Upper lobe of left lung (tissue), 6 donors: ENCODE measurements around the gene CDK5RAP2. TPM values are rescaled to one million over a fixed set of nuclear protein-coding genes. Genes with fewer than 3 reads are reported as not detected.
A peak's percentile ranks its signal among the peaks of the same experiment; 100 is the strongest.

ENCODE experiments used
- ATAC-seq, 2 donors: fragments of 200-7000 bp; cut with Tn5 transposase; one replicate each; pipeline ENCODE4 v1.9.1; 2022; ENCODE audit warnings: mild to moderate bottlenecking in 2 of 2, moderate library complexity in 2 of 2; ENCODE audit not compliant: low FRiP score in 2 of 2
- DNase-seq, 2 donors: peaks; one replicate each; pipeline ENCODE4 v3.0.0-alpha.2; 2019 to 2020
- H3K27ac ChIP-seq, 4 donors: fragments of 200-600 bp; sonication (generic); one replicate each; pipeline ENCODE4 v1.5.1; 2016 to 2019
- H3K27me3 ChIP-seq, 4 donors: fragments of 200-600 bp; sonication (generic); one replicate each; pipeline ENCODE4 v1.5.1; 2017 to 2019
- H3K36me3 ChIP-seq, 4 donors: fragments of 200-600 bp; sonication (generic); one replicate each; pipeline ENCODE4 v1.5.1; 2016 to 2019
- H3K4me1 ChIP-seq, 4 donors: fragments of 200-600 bp; sonication (generic); one replicate each; pipeline ENCODE4 v1.5.1; 2018 to 2019
- H3K4me3 ChIP-seq, 4 donors: fragments of 200-600 bp; sonication (generic); one replicate each; pipeline ENCODE4 v1.5.1; 2017 to 2019; ENCODE audit warnings: mild to moderate bottlenecking in 2 of 4, moderate library complexity in 1 of 4
- H3K9me3 ChIP-seq, 4 donors: fragments of 200-600 bp; sonication (generic); one replicate each; pipeline ENCODE4 v1.5.1; 2018 to 2019
- CTCF ChIP-seq, 6 experiments: fragments of 450-650 bp in 4 of 6; fragments of 200-600 bp in 2 of 6; sonication (generic) in 2 of 6; IDR thresholded peaks; one replicate each; pipeline ENCODE4 v1.5.1; 2016 to 2019; ENCODE audit warnings: antibody characterized with exemption in 6 of 6
- EP300 ChIP-seq, 4 donors: sonication (generic); formaldehyde crosslinking; IDR thresholded peaks; one replicate each; pipeline ENCODE4 v1.5.1; 2017; ENCODE audit warnings: antibody characterized with exemption in 4 of 4, control low read depth in 2 of 4
- POLR2A ChIP-seq, 4 donors: fragments of 450-650 bp; IDR thresholded peaks; one replicate each; pipeline ENCODE4 v1.5.1; 2016 to 2017; ENCODE audit warnings: antibody characterized with exemption in 4 of 4, mild to moderate bottlenecking in 2 of 4
- POLR2AphosphoS5 ChIP-seq, 2 donors: sonication (generic); formaldehyde crosslinking; IDR thresholded peaks; one replicate each; pipeline ENCODE4 v1.5.1; 2017; ENCODE audit warnings: antibody characterized with exemption in 2 of 2
- WGBS, 2 donors: methylation state at CpG; one replicate each; pipeline ENCODE4 v1.1.5; 2017 to 2018; 5-methylcytosine and 5-hydroxymethylcytosine counted together
- total RNA-seq, 6 donors: library from RNA; depleted of rRNA in 4 of 6; stranded (reverse); fragments of >200 nt in 4 of 6; gene quantifications; one replicate each; pipeline versions ENCODE4 v1.1.0 to v1.2.1, GENCODE V29; 2016 to 2021
- donor health status: DM: no; HTN: no; CAD: no; lungs with moderate emphysema.
- donor health status: DM: no; HTN: yes; CAD: no; lungs with severe emphysema.

CDK5RAP2 gene
- total RNA-seq, 6 donors from 2014 or later, result 41.7 to 137 (median 51.6) TPM

- TF ChIP-seq POLR2A (IDR thresholded peaks at IDR 0.05) (no peak), CTCF (IDR thresholded peaks at IDR 0.05) (no peak), POLR2AphosphoS5 (IDR thresholded peaks at IDR 0.05) (no peak), EP300 (IDR thresholded peaks at IDR 0.05) (no peak)
- Histone ChIP-seq H3K36me3 (no peaks in the 10 kb centered on the region), H3K9me3 (no peaks in the 10 kb centered on the region), H3K4me3 (no peak overlapping the region), H3K4me1 (peaks cover 0 to 7% (median 0%) of the 10 kb centered on the region in 4 donors), H3K27me3 (no peaks in the 10 kb centered on the region), H3K27ac (no peak overlapping the region)
- DNase-seq (no peak), ATAC-seq (no peak)
- WGBS, 2 donors, result 45 to 62% methylated on average over 3 of the region's 3 CpGs
These were observed 210.3 kb downstream of the CDK5RAP2 start for GRCh38 chr9:120369608-120370220.

GRCh38 chr9:120368799-120369198 lies 211.2 kb downstream of the CDK5RAP2 start:
- TF ChIP-seq CTCF (IDR thresholded peaks at IDR 0.05) (no peak), EP300 (IDR thresholded peaks at IDR 0.05) (no peak), POLR2A (IDR thresholded peaks at IDR 0.05) (no peak), POLR2AphosphoS5 (IDR thresholded peaks at IDR 0.05) (no peak)

GRCh38 chr9:120366644-120367019 lies 213.3 kb downstream of the CDK5RAP2 start:
- TF ChIP-seq POLR2AphosphoS5 (IDR thresholded peaks at IDR 0.05), result no peak
- TF ChIP-seq CTCF (IDR thresholded peaks at IDR 0.05), result peak in 1 of 6 experiments; percentile 22
- WGBS, 2 donors, result 28 to 56% methylated on average over 4 of the region's 4 CpGs
- peak in 1 of 2 donors; percentile 32 for DNase-seq
- Histone ChIP-seq H3K27me3 (no peaks in the 10 kb centered on the region), H3K4me3 (no peak overlapping the region), H3K27ac (peak overlapping the region in 1 of 4 donors; percentile 48), H3K4me1 (peaks cover 0 to 7% (median 0%) of the 10 kb centered on the region in 4 donors), H3K9me3 (no peaks in the 10 kb centered on the region), H3K36me3 (no peaks in the 10 kb centered on the region)
- ATAC-seq, result peak; percentile 74 to 78

More at GRCh38 chr9:120368799-120369198, 211.2 kb downstream of the CDK5RAP2 start:
- Histone ChIP-seq H3K27me3 (no peaks in the 10 kb centered on the region), H3K9me3 (no peaks in the 10 kb centered on the region), H3K27ac (no peak overlapping the region), H3K36me3 (no peaks in the 10 kb centered on the region), H3K4me1 (peaks cover 0 to 7% (median 0%) of the 10 kb centered on the region in 4 donors), H3K4me3 (no peak overlapping the region)
- DNase-seq (no peak), ATAC-seq (no peak)
- 93 to 94% methylated on average over 1 of the region's 1 CpG for WGBS, 2 donors

- Histone ChIP-seq H3K36me3 (no peaks in the 10 kb centered on the region), H3K9me3 (no peaks in the 10 kb centered on the region), H3K27me3 (no peaks in the 10 kb centered on the region), H3K27ac (no peak overlapping the region), H3K4me1 (peaks cover 0 to 7% (median 0%) of the 10 kb centered on the region in 4 donors), H3K4me3 (no peak overlapping the region)
- no peak for ATAC-seq
- WGBS, 2 donors, result 59 to 77% methylated on average over 1 of the region's 1 CpG
- TF ChIP-seq EP300 (IDR thresholded peaks at IDR 0.05), result no peak
- no peak for TF ChIP-seq POLR2AphosphoS5 (IDR thresholded peaks at IDR 0.05)
- no peak for TF ChIP-seq POLR2A (IDR thresholded peaks at IDR 0.05)
- no peak for TF ChIP-seq CTCF (IDR thresholded peaks at IDR 0.05)
- no peak for DNase-seq
These were observed 214.6 kb downstream of the CDK5RAP2 start for GRCh38 chr9:120365386-120365785.

- no peaks in the 10 kb centered on the region for H3K27me3 ChIP-seq
These were observed 216.3 kb downstream of the CDK5RAP2 start for GRCh38 chr9:120363697-120364096.

More at GRCh38 chr9:120363697-120364096, 216.3 kb downstream of the CDK5RAP2 start:
- no peak for DNase-seq
- no peak overlapping the region for H3K27ac ChIP-seq
- H3K9me3 ChIP-seq, result no peaks in the 10 kb centered on the region
- 46 to 54% methylated on average over 2 of the region's 2 CpGs for WGBS, 2 donors
- TF ChIP-seq CTCF (IDR thresholded peaks at IDR 0.05), result no peak
- TF ChIP-seq EP300 (IDR thresholded peaks at IDR 0.05), result no peak
- TF ChIP-seq POLR2AphosphoS5 (IDR thresholded peaks at IDR 0.05), result no peak
- TF ChIP-seq POLR2A (IDR thresholded peaks at IDR 0.05), result no peak
- peaks cover 0 to 7% (median 0%) of the 10 kb centered on the region in 4 donors for H3K4me1 ChIP-seq
- no peak for ATAC-seq
- H3K36me3 ChIP-seq, result no peaks in the 10 kb centered on the region
- no peak overlapping the region for H3K4me3 ChIP-seq
